ENCODE data around the gene KCMF1. TPM values are rescaled to one million over a fixed set of nuclear protein-coding genes. Genes with fewer than 3 reads are reported as not detected.

KCMF1 gene
- total and polyA plus RNA-seq, 9 of the 15 experiments (the other 6 are each of a cell fraction or from before 2014, with no cell fraction given), result 6.8 to 88.2 (median 46.5) TPM

DNA sequence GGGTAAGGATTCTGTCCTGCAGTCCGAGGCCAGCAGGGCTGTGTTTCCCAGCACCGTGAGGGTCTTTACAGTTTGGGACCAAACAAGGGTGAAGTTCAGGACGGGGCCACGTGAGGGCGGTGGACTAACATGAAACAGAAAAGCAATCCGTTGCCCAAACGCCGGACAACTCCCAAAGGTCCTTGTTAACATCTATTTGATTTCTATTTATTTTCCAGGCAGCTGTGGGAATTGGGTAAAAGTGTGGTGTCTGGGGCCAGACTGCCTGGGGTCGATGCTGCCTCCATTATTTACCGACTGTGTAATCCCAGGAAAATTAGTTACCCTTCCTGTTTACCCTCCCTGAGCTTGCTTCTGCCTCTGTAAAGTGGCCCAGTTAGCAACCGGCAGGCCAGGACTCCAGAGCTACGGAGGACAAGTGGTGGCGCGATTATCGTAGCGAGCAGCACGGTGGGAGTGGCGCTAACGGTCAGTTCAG, 96.0 kb downstream of the KCMF1 start (continued):
- no peak for TF ChIP-seq ZNF324 (CRISPR knock-in tag; IDR thresholded peaks at IDR 0.05)
- no peak for TF ChIP-seq CBFA2T2 (conservative IDR thresholded peaks at IDR 0.05)
- TF ChIP-seq, protein P1, sequence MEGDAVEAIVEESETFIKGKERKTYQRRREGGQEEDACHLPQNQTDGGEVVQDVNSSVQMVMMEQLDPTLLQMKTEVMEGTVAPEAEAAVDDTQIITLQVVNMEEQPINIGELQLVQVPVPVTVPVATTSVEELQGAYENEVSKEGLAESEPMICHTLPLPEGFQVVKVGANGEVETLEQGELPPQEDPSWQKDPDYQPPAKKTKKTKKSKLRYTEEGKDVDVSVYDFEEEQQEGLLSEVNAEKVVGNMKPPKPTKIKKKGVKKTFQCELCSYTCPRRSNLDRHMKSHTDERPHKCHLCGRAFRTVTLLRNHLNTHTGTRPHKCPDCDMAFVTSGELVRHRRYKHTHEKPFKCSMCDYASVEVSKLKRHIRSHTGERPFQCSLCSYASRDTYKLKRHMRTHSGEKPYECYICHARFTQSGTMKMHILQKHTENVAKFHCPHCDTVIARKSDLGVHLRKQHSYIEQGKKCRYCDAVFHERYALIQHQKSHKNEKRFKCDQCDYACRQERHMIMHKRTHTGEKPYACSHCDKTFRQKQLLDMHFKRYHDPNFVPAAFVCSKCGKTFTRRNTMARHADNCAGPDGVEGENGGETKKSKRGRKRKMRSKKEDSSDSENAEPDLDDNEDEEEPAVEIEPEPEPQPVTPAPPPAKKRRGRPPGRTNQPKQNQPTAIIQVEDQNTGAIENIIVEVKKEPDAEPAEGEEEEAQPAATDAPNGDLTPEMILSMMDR (IDR thresholded peaks at IDR 0.05 in 2 of 3, conservative IDR thresholded peaks at IDR 0.05 in 1 of 3; ENCODE audit: insufficient read depth in 2 of 3, low read depth in 1 of 3, low read length in 3 of 3), result peak; percentile 81 to 85 (median 82)
- no peak for TF ChIP-seq ZNF124 (CRISPR knock-in tag; IDR thresholded peaks at IDR 0.05)
- TF ChIP-seq DIDO1 (tag; IDR thresholded peaks at IDR 0.05; ENCODE audit: low read depth), result no peak
- TF ChIP-seq, protein P2, sequence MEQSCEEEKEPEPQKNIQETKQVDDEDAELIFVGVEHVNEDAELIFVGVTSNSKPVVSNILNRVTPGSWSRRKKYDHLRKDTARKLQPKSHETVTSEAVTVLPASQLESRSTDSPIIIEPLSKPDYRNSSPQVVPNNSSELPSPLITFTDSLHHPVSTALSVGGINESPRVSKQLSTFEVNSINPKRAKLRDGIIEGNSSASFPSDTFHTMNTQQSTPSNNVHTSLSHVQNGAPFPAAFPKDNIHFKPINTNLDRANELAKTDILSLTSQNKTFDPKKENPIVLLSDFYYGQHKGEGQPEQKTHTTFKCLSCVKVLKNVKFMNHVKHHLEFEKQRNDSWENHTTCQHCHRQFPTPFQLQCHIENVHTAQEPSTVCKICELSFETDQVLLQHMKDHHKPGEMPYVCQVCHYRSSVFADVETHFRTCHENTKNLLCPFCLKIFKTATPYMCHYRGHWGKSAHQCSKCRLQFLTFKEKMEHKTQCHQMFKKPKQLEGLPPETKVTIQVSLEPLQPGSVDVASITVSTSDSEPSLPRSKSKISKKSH (CRISPR knock-in tag; IDR thresholded peaks at IDR 0.05), result no peak
- no peak for TF ChIP-seq PRPF4 (IDR thresholded peaks at IDR 0.05; ENCODE audit: insufficient read depth, low read depth, low read length, poor library complexity, severe bottlenecking)
- TF ChIP-seq PHTF2 (CRISPR knock-in tag; IDR thresholded peaks at IDR 0.05), result no peak
- no peak for TF ChIP-seq ZFP1 (CRISPR knock-in tag; IDR thresholded peaks at IDR 0.05)
- no peak for TF ChIP-seq XRCC3 (IDR thresholded peaks at IDR 0.05)
- TF ChIP-seq ZNF507 (tag; conservative IDR thresholded peaks at IDR 0.05), result no peak
- TF ChIP-seq GTF2F1 (IDR thresholded peaks at IDR 0.05; ENCODE audit: low read depth, low read length), result no peak
- TF ChIP-seq SMAD4 (CRISPR knock-in tag; conservative IDR thresholded peaks at IDR 0.05), result 0 out of 2 replicates have a peak, but pooled peaks have one; percentile 20
- TF ChIP-seq, protein P3, sequence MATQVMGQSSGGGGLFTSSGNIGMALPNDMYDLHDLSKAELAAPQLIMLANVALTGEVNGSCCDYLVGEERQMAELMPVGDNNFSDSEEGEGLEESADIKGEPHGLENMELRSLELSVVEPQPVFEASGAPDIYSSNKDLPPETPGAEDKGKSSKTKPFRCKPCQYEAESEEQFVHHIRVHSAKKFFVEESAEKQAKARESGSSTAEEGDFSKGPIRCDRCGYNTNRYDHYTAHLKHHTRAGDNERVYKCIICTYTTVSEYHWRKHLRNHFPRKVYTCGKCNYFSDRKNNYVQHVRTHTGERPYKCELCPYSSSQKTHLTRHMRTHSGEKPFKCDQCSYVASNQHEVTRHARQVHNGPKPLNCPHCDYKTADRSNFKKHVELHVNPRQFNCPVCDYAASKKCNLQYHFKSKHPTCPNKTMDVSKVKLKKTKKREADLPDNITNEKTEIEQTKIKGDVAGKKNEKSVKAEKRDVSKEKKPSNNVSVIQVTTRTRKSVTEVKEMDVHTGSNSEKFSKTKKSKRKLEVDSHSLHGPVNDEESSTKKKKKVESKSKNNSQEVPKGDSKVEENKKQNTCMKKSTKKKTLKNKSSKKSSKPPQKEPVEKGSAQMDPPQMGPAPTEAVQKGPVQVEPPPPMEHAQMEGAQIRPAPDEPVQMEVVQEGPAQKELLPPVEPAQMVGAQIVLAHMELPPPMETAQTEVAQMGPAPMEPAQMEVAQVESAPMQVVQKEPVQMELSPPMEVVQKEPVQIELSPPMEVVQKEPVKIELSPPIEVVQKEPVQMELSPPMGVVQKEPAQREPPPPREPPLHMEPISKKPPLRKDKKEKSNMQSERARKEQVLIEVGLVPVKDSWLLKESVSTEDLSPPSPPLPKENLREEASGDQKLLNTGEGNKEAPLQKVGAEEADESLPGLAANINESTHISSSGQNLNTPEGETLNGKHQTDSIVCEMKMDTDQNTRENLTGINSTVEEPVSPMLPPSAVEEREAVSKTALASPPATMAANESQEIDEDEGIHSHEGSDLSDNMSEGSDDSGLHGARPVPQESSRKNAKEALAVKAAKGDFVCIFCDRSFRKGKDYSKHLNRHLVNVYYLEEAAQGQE (IDR thresholded peaks at IDR 0.05; ENCODE audit: borderline replicate concordance), result peak; percentile 58; the same call in 1 of the 2 replicates
- TF ChIP-seq, protein P3 (CRISPR knock-in tag; IDR thresholded peaks at IDR 0.05; ENCODE audit: low read depth), result no peak
- no peak for TF ChIP-seq ZNF347 (CRISPR knock-in tag; IDR thresholded peaks at IDR 0.05; ENCODE audit: low read depth)

Data from K562 (cell line).